SK-N-SH treated with all-trans-retinoic acid at 6 μM for 48 hours (cell line): ENCODE results near the gene PARP1.

Experiments
- ATAC-seq: fragments of 200-7000 bp; cut with Tn5 transposase; 3 replicates; pipeline ENCODE4 v1.9.1; 2020; ENCODE audit warnings: mild to moderate bottlenecking, moderate library complexity
- ARNTL ChIP-seq: fragments of 450-650 bp; formaldehyde crosslinking; IDR thresholded peaks from 2 replicates; pipeline ENCODE4 v1.5.0; 2020; ENCODE audit warnings: low read depth, mild to moderate bottlenecking, moderate library complexity, borderline replicate concordance
- BACH2 ChIP-seq: fragments of 250-450 bp; sonication (Bioruptor Pico); IDR thresholded peaks from 2 replicates; pipeline ENCODE4 v1.9.0; 2021; ENCODE audit warnings: mild to moderate bottlenecking, borderline replicate concordance
- CREB5 ChIP-seq: fragments of 250-450 bp; sonication (Bioruptor Pico); IDR thresholded peaks from 2 replicates; pipeline ENCODE4 v1.5.1; 2020; ENCODE audit warnings: low read depth, mild to moderate bottlenecking, moderate library complexity
- CSDC2 ChIP-seq: fragments of 250-450 bp; sonication (Bioruptor Pico); IDR thresholded peaks from 2 replicates; pipeline ENCODE4 v1.5.0; 2020; ENCODE audit warnings: mild to moderate bottlenecking, moderate library complexity
- CSRNP3 ChIP-seq: fragments of 250-450 bp; sonication (Bioruptor Pico); IDR thresholded peaks from 2 replicates; pipeline ENCODE4 v1.5.1; 2021; ENCODE audit warnings: mild to moderate bottlenecking, moderate library complexity
- ESRRG ChIP-seq: fragments of 250-450 bp; sonication (Bioruptor Pico); IDR thresholded peaks from 2 replicates; pipeline ENCODE4 v1.6.1; 2021; ENCODE audit warnings: mild to moderate bottlenecking
- GLIS3 ChIP-seq: fragments of 250-450 bp; sonication (Bioruptor Pico); IDR thresholded peaks from 2 replicates; pipeline ENCODE4 v1.5.0; 2020; ENCODE audit warnings: mild to moderate bottlenecking, moderate library complexity
- OSR1 ChIP-seq: fragments of 250-450 bp; sonication (Bioruptor Pico); IDR thresholded peaks from 2 replicates; pipeline ENCODE4 v1.8.0; 2022; ENCODE audit warnings: moderate library complexity, mild to moderate bottlenecking, inconsistent platforms
- PATZ1 ChIP-seq: fragments of 250-450 bp; sonication (Bioruptor Pico); IDR thresholded peaks from 2 replicates; pipeline ENCODE4 v1.8.0; 2020; ENCODE audit warnings: mild to moderate bottlenecking, moderate library complexity, borderline replicate concordance
- POU6F1 ChIP-seq: fragments of 250-450 bp; sonication (Bioruptor Pico); IDR thresholded peaks from 2 replicates; pipeline ENCODE4 v1.8.0; 2021; ENCODE audit warnings: low read depth, mild to moderate bottlenecking, moderate library complexity, borderline replicate concordance
- PPARA ChIP-seq: fragments of 250-450 bp; sonication (Bioruptor Pico); IDR thresholded peaks from 2 replicates; pipeline ENCODE4 v1.5.0; 2020; ENCODE audit warnings: mild to moderate bottlenecking, borderline replicate concordance
- RARB ChIP-seq: fragments of 250-450 bp; sonication (Bioruptor Pico); IDR thresholded peaks from 2 replicates; pipeline ENCODE4 v1.8.0; 2021; ENCODE audit warnings: mild to moderate bottlenecking, moderate library complexity
- SNAI2 ChIP-seq: fragments of 250-450 bp; sonication (Bioruptor Pico); IDR thresholded peaks from 2 replicates; pipeline ENCODE4 v1.5.0; 2020; ENCODE audit warnings: mild to moderate bottlenecking, moderate library complexity
- TCF4 ChIP-seq: fragments of 250-450 bp; sonication (Bioruptor Pico); IDR thresholded peaks from 2 replicates; pipeline ENCODE4 v1.8.0; 2021; ENCODE audit warnings: mild to moderate bottlenecking, moderate library complexity, borderline replicate concordance
- TSHZ2 ChIP-seq: fragments of 250-450 bp; sonication (Bioruptor Pico); IDR thresholded peaks from 2 replicates; pipeline ENCODE4 v1.5.0; 2020; ENCODE audit warnings: mild to moderate bottlenecking, moderate library complexity
- ZC3H10 ChIP-seq: fragments of 250-450 bp; sonication (Bioruptor Pico); IDR thresholded peaks from 2 replicates; pipeline ENCODE4 v1.5.1; 2021; ENCODE audit warnings: mild to moderate bottlenecking, moderate library complexity
- ZFP3 ChIP-seq: fragments of 250-450 bp; sonication (Bioruptor Pico); IDR thresholded peaks from 2 replicates; pipeline ENCODE4 v1.5.0; 2020; ENCODE audit warnings: mild to moderate bottlenecking, moderate library complexity
- ZFP30 ChIP-seq: fragments of 450-650 bp; formaldehyde crosslinking; IDR thresholded peaks from 2 replicates; pipeline ENCODE4 v1.5.0; 2022; ENCODE audit warnings: mild to moderate bottlenecking, moderate library complexity
- ZNF565 ChIP-seq: fragments of 450-650 bp; formaldehyde crosslinking; conservative IDR thresholded peaks from 2 replicates; pipeline ENCODE4 v1.5.0; 2020; ENCODE audit warnings: low read depth, mild to moderate bottlenecking, moderate library complexity
- ZNF70 ChIP-seq: fragments of 450-650 bp; formaldehyde crosslinking; IDR thresholded peaks from 2 replicates; pipeline ENCODE4 v1.5.0; 2020; ENCODE audit warnings: mild to moderate bottlenecking, moderate library complexity
- ZNF8 ChIP-seq: fragments of 450-650 bp; formaldehyde crosslinking; IDR thresholded peaks from 2 replicates; pipeline ENCODE4 v1.5.0; 2020; ENCODE audit warnings: mild to moderate bottlenecking, moderate library complexity

The PARP1 gene

GRCh38 chr1:226404904-226405222 lies 3.0 kb downstream of the PARP1 start:
- ATAC-seq, result no peak
- TF ChIP-seq BACH2 (CRISPR knock-in tag) (no peak), ZNF70 (CRISPR knock-in tag) (no peak), ARNTL (CRISPR knock-in tag) (no peak), TSHZ2 (CRISPR knock-in tag) (no peak), ZC3H10 (CRISPR knock-in tag) (no peak), ESRRG (no peak), OSR1 (no peak), RARB (CRISPR knock-in tag) (no peak), PATZ1 (CRISPR knock-in tag) (no peak), GLIS3 (CRISPR knock-in tag) (no peak), POU6F1 (CRISPR knock-in tag) (no peak), CSRNP3 (no peak), PPARA (CRISPR knock-in tag) (no peak), CSDC2 (CRISPR knock-in tag) (no peak), TCF4 (CRISPR knock-in tag) (no peak), ZFP3 (CRISPR knock-in tag) (no peak), ZFP30 (CRISPR knock-in tag) (no peak), CREB5 (CRISPR knock-in tag) (no peak), ZNF8 (CRISPR knock-in tag) (no peak)

GRCh38 chr1:226404063-226404903 lies 3.6 kb downstream of the PARP1 start:
- ATAC-seq, result no peak
- TF ChIP-seq CREB5 (CRISPR knock-in tag) (no peak), ESRRG (no peak), BACH2 (CRISPR knock-in tag) (no peak), ZFP3 (CRISPR knock-in tag) (no peak), SNAI2 (no peak), GLIS3 (CRISPR knock-in tag) (no peak), RARB (CRISPR knock-in tag) (no peak), TCF4 (CRISPR knock-in tag) (no peak), POU6F1 (CRISPR knock-in tag) (no peak), ZC3H10 (CRISPR knock-in tag) (no peak), ZFP30 (CRISPR knock-in tag) (no peak), OSR1 (no peak), ZNF565 (CRISPR knock-in tag) (no peak), PATZ1 (CRISPR knock-in tag) (no peak)
